ACC112 (cell line): ENCODE data around the gene ZNF492.

ENCODE experiments used
- H2AFZ ChIP-seq: fragments of 200-600 bp; sonication (generic); one replicate; pipeline ENCODE4 v1.6.0; 2017; ENCODE audit warnings: antibody characterized with exemption, low read length; ENCODE audit not compliant: unreplicated experiment
- H3K27ac ChIP-seq: fragments of 200-600 bp; sonication (generic); 2 replicates; pipeline ENCODE4 v1.5.1; 2014; ENCODE audit warnings: low read depth, mild to moderate bottlenecking, antibody characterized with exemption, low read length, moderate library complexity
- H3K27me3 ChIP-seq: fragments of 200-600 bp; sonication (generic); 2 replicates; pipeline ENCODE4 v1.6.1; 2014; ENCODE audit warnings: mild to moderate bottlenecking, antibody characterized with exemption, low read length, moderate library complexity, mixed read lengths; ENCODE audit not compliant: insufficient read depth
- H3K36me3 ChIP-seq: fragments of 200-600 bp; sonication (generic); 2 replicates; pipeline ENCODE4 v1.6.1; 2016; ENCODE audit warnings: mild to moderate bottlenecking, antibody characterized with exemption, low read length, moderate library complexity, mixed read lengths; ENCODE audit not compliant: insufficient read depth
- H3K4me1 ChIP-seq: fragments of 200-600 bp; sonication (generic); one replicate; pipeline ENCODE4 v1.6.1; 2016; ENCODE audit warnings: low read length, mixed read lengths; ENCODE audit not compliant: insufficient read depth, unreplicated experiment, control insufficient read depth
- H3K4me3 ChIP-seq: fragments of 200-600 bp; sonication (generic); 2 replicates; pipeline ENCODE4 v1.5.1; 2014; ENCODE audit warnings: mild to moderate bottlenecking, low read depth, low read length
- H3K79me2 ChIP-seq: fragments of 200-600 bp; sonication (generic); one replicate; pipeline ENCODE4 v1.6.0; 2016; ENCODE audit warnings: low read length; ENCODE audit not compliant: control insufficient read depth, unreplicated experiment, insufficient read depth

Gene ZNF492

DNA sequence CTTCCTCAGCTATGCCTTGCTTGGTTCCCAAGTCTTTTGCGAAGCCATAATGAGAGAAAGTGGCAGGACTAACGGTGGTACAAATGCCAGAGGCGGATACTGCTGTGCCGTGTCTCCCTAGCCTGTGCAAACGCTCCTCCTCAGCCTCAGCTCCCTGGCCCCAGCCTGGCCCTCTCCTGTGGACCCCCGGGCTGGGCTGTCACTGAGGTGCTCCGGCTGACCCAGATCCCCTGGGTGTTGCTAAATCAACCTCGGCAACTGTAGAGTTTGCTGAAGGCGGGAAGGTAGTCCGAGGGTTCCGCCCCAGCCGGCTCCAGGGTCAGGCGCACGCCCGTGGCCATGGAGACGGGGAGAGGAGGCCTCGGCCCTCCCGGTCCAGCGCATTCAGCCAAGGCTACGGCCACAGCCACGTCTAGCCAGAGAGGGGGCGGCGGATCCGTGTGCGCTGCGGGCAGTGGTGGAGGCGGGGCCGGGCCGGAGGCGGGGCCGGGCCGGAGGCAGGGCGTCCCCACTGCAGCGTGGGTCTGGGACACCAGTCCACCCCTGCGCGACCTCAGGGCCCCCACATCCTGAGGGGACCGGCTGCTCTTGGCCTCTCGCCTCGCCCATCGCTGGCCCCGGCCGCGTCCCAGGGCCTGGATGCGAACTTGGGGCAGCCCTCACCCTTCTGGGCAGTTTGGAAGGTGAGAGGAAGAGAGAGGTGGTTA, 16.4 kb upstream of the ZNF492 start:
- no peak overlapping the region for H2AFZ ChIP-seq
- H3K4me1 ChIP-seq, result no peaks in the 10 kb centered on the region
- no peak overlapping the region for H3K27ac ChIP-seq
- no peak overlapping the region for H3K4me3 ChIP-seq
- H3K79me2 ChIP-seq, result no peaks in the 10 kb centered on the region
- no peaks in the 10 kb centered on the region for H3K36me3 ChIP-seq
- H3K27me3 ChIP-seq, result no peaks in the 10 kb centered on the region

DNA sequence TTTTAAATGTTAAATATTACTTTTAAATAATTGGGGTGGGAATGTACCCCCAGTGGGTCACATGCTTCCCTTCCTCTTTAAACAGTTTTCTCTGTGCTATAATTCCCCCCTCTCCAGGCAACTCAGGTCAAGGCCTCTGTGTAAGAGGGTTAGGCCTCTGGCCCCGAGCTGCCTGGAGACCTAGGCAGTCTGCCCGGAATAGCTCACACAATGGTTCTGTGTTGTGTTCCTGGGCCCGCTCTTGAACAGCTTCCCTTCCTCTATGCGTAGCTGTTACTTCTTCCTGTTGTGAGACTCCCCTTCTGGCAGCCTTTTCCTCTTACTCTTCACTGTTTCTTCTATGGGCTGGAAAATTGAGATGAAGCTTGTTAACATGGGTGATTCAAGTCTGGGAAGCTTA, 14.8 kb upstream of the ZNF492 start:
- Histone ChIP-seq H3K36me3 (no peaks in the 10 kb centered on the region), H2AFZ (no peak overlapping the region), H3K4me1 (no peaks in the 10 kb centered on the region), H3K27me3 (no peaks in the 10 kb centered on the region), H3K79me2 (no peaks in the 10 kb centered on the region), H3K27ac (no peak overlapping the region), H3K4me3 (no peak overlapping the region)

DNA sequence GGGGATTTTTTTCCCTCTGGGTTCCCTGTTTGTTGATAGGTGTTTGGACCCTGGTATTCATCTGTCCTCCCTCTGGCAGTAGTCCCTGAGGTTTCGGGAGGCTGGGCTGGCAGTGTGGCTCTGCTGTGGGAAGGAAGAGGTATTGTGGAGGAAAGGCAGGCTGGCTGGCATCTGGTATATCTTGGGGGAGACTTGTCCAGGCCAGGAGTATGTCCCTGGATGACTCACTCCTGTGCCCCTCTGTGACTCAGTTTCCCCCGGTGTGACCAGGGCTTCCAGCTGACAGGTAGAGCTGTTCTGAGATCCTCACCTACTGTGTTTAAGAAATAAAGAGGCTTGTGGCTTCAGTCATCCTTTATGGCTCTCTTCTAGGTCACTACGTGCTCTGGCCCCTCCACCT, 14.2 kb upstream of the ZNF492 start:
- Histone ChIP-seq H3K4me3 (no peak overlapping the region), H3K36me3 (no peaks in the 10 kb centered on the region), H2AFZ (no peak overlapping the region), H3K79me2 (no peaks in the 10 kb centered on the region), H3K27me3 (no peaks in the 10 kb centered on the region), H3K4me1 (no peaks in the 10 kb centered on the region), H3K27ac (no peak overlapping the region)

DNA sequence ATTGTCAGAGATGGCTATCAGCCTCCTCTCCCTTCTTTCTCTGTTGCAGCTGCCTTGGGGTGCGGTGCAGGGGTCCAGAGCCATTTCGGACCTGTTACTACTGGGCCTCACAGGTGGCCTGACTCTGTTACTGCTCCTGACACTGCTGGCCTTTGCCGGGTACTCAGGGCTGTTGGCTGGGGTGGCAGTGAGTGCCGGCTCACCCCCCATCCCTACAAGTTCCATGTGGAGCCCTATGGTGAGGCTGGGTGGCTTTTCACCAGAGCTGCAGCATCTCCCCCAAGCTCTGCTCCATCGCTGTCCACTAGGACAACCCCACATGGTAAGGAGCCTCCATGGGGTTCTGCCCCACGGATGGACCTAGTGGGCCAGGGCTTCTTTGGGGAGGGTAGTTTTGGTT, 13.7 kb upstream of the ZNF492 start:
- Histone ChIP-seq H3K27me3 (no peaks in the 10 kb centered on the region), H3K4me3 (no peak overlapping the region), H2AFZ (no peak overlapping the region), H3K4me1 (no peaks in the 10 kb centered on the region), H3K27ac (no peak overlapping the region), H3K36me3 (no peaks in the 10 kb centered on the region), H3K79me2 (no peaks in the 10 kb centered on the region)

DNA sequence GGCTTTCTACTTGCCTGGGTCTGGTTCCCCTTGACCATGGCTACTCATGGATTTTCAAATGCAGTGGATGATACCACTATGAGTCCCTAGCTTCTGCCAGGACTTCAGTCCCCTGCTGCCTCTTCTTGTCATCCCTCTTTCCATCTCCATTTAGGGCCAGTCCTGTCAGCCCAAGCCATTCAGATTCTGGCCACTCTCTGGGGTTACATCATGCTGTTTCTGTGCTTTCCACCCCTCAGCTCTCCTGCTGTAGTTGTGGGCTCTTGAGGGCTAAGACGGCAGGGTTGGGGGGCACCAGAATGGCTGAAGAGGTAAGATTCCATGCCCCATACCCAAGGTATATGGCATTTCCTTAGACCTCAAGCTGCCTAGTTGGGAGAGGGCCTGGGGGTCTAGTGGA, 13.2 kb upstream of the ZNF492 start:
- no peaks in the 10 kb centered on the region for H3K27me3 ChIP-seq
- no peak overlapping the region for H2AFZ ChIP-seq
- no peaks in the 10 kb centered on the region for H3K4me1 ChIP-seq
- no peak overlapping the region for H3K4me3 ChIP-seq
- H3K36me3 ChIP-seq, result no peaks in the 10 kb centered on the region
- H3K79me2 ChIP-seq, result no peaks in the 10 kb centered on the region
- H3K27ac ChIP-seq, result no peak overlapping the region

DNA sequence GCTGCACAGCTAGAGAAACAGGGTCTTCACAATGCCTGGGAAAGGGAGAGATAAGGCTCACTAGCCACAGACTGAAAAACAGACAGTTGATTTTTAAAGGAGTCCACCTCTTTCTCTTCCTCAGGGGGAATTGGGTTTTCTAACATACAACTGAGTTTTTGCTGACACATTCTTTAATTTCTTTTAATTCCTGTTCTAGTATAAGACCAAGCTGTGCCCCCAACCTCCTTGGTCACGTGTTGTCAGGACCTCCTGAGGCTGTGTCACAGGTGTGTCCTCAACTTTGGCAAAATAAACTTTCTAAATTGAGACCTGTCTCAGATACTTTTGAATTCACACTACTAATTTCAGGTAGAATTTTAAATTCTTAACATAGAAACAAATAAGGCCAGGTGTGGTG, 12.1 kb upstream of the ZNF492 start:
- Histone ChIP-seq H3K27me3 (no peaks in the 10 kb centered on the region), H3K4me1 (no peaks in the 10 kb centered on the region), H3K36me3 (no peaks in the 10 kb centered on the region), H3K27ac (no peak overlapping the region), H3K79me2 (no peaks in the 10 kb centered on the region), H2AFZ (no peak overlapping the region), H3K4me3 (no peak overlapping the region)

DNA sequence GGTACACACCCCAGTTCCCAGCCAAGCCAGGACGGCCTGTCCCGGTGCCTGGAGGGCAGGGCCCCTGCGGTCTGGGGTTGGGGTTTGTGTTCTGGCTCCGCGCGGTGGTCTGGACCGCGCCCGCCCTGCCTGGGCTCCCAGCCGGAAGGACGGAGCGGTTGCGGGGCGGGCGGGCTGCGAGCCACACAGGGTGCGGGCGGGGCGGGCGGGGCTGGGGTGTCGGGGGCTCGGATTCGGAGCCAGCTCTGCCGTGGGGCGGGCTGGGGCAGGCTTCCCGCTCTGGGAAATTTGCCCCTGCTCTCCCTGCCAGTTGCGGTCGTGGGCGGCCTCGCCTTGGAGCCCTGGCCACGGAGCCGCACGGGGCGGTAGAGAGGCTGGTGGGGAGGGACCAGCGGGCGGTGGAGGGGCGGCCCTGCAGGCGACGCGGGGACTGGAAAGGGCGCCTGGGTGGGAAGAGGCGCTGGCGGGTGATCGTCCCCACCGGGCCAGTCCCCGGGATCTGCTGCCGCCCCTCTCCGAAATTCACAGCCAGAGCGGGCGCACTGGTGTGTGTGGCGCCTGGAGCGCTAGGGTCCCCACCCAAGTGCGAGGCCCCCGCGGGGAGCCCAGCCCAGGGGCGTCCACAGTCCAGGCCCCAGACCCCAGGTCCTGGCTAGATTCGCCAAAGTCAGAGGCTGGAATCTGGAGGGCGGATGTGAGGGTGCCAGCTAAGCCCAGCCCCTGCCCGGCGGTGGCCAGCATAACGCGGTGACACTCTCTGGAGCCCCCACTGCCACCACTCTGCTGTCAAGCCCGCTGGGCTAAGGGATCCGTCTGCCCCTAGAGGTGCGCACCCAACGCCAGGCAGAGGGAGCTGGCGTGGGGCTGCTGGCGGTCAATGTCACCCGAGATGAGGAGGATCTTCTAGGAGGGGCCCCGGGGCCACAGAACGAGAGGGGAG, 11.0 kb upstream of the ZNF492 start:
- H3K27ac ChIP-seq, result no peak overlapping the region

DNA sequence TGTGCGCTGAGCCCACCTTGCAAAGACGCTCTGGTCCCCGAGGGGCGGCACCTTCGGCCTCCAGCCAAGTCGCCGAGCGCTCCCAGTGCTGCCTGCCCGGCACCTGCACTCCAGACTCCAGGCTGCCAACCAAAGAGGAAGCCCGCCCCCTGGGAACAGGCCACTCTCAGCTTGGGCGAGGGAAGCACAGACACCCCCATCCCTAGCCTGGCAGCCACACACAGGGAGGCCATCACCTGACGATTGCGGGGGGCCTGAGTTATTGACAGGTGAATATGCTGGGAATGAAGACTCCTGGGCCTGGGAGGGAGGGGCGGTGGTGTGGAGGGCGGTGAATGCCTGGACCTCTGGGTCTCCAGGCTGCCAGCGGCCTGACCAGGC, 10.3 kb upstream of the ZNF492 start:
- no peak overlapping the region for H3K4me3 ChIP-seq
- H3K79me2 ChIP-seq, result no peaks in the 10 kb centered on the region
- no peak overlapping the region for H3K27ac ChIP-seq
- H3K4me1 ChIP-seq, result no peaks in the 10 kb centered on the region
- no peaks in the 10 kb centered on the region for H3K36me3 ChIP-seq
- no peak overlapping the region for H2AFZ ChIP-seq
- H3K27me3 ChIP-seq, result no peaks in the 10 kb centered on the region

More for the DNA sequence above, 11.0 kb upstream of the ZNF492 start:
- Histone ChIP-seq H3K27me3 (no peaks in the 10 kb centered on the region), H3K79me2 (no peaks in the 10 kb centered on the region), H3K36me3 (no peaks in the 10 kb centered on the region), H3K4me1 (no peaks in the 10 kb centered on the region), H3K4me3 (no peak overlapping the region), H2AFZ (no peak overlapping the region)

DNA sequence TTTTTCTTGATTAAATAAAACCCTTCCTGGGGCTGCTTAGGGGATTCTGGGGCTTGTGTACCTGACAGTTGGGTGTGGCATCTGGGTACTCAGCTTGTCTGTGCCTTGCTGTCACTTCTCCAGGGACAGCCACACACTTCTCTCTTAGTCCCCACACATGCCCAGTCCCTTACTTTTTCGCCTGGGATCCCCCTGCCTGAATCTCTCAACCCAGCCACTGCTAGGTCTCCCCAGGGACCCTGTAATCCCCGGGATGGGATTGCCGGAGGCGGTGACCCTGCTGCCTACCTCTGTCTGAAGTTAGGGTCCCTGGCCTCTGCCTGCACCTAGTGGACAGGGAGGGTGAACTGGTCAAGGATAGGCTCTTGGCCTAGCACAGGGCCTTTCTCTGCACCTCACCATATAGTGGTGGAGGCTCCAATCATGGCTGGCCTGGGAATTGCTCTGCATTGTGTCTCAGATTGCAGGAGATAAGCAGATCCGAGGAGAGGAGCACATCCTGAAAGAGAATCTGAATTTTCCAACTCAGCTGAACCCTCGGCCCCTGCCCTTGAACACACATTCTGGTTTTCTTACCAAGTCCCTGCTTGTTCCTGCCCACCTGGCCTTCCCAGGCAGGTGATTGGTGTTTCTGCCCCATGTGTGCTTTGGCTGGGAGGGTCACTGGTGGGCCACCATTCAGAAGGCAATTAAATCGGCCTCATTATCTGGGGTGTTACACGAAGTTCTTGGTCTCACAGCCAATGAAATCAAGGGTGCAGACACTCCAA, 8.7 kb upstream of the ZNF492 start:
- Histone ChIP-seq H3K27ac (no peak overlapping the region), H3K4me1 (no peaks in the 10 kb centered on the region), H3K36me3 (no peaks in the 10 kb centered on the region), H3K27me3 (no peaks in the 10 kb centered on the region), H3K4me3 (no peak overlapping the region), H2AFZ (no peak overlapping the region), H3K79me2 (no peaks in the 10 kb centered on the region)

DNA sequence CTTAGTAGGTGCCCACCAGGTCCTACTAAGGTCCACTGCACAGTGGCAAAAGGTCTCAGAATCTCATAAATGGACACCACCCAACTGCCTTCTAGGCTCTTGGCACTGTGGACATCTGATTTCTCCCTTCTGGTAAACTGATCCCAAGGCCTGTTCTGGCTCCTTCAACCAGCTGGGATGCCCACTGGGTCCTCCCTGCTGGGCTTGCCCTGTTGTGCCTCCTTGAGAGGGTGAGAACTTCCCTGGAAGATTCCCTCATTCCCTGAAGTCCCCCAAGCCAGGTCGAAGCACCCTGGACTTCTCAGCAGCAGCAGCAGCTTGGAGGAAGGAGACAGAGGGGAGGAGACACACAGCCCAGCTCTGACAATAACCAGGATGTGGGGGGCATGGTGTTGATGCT, 6.6 kb upstream of the ZNF492 start:
- Histone ChIP-seq H2AFZ (no peak overlapping the region), H3K4me1 (no peaks in the 10 kb centered on the region), H3K27ac (no peak overlapping the region), H3K27me3 (no peaks in the 10 kb centered on the region), H3K4me3 (no peak overlapping the region), H3K36me3 (no peaks in the 10 kb centered on the region), H3K79me2 (no peaks in the 10 kb centered on the region)
